ENCODE data around the gene PPP2R5C.
"Not testable (repeated sequence)": the region's sequence is repeated elsewhere in the genome, so short reads cannot be mapped to it uniquely, and the experiment has no call there.

Gene PPP2R5C

DNA sequence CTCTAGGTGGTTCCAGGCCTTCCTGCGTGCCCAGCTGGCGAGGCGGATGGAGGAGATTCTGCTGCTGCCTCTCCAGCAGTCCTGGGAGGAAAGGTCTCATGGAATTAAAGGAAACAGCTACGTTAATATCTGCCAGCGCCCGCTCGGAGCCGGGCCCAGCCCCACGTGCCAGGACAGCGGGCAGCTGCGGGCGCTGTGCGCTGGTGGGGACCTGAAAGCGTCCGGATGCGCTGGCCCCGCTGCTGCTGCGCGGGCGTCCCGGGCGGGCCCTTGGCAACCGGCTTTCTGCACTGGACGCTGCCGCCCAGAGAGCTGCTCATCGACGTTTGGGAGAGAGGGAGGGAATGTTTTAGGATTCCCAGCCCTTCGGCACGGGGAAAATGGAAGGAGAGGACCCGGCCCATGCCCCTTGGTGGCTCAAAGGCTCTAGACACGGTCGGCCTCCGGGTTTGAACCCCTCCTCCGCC, 194.2 kb downstream of the PPP2R5C start:
- DNase-seq, result no peak

DNA sequence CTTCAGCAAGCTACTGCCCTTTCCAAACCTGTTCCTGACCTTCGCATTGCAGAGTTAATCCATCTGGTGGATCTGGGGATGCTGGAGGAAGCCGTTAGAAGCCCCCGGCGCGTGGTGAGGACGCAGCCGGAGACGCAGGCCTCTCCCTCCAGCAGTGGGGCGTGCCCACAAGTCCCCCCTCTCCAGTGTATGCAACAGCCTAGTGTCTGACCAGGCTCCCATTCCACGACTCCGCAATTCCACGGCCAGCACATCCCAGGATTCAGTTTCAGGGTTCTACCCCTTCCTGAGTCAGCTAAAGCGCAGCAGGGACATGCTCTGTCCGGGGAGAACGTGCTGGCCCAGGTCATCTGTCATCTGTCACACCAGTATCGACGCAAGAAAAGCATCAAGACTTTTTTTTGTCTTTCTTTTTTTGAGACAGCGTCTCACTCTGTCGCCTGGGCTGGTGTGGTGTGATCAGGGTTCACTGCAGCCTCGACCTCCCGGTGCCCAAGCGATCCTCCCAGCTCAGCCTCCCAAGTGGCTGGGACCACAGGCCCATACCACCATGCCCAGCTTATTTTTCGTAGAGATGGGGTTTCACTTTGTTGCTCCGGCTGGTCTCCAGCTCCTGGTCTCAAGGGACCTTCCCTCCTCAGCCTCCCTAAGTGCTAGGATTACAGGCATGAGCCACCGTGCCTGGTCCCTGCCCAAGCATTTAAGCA, 194.8 kb downstream of the PPP2R5C start:
- DNase-seq, result no peak

DNA sequence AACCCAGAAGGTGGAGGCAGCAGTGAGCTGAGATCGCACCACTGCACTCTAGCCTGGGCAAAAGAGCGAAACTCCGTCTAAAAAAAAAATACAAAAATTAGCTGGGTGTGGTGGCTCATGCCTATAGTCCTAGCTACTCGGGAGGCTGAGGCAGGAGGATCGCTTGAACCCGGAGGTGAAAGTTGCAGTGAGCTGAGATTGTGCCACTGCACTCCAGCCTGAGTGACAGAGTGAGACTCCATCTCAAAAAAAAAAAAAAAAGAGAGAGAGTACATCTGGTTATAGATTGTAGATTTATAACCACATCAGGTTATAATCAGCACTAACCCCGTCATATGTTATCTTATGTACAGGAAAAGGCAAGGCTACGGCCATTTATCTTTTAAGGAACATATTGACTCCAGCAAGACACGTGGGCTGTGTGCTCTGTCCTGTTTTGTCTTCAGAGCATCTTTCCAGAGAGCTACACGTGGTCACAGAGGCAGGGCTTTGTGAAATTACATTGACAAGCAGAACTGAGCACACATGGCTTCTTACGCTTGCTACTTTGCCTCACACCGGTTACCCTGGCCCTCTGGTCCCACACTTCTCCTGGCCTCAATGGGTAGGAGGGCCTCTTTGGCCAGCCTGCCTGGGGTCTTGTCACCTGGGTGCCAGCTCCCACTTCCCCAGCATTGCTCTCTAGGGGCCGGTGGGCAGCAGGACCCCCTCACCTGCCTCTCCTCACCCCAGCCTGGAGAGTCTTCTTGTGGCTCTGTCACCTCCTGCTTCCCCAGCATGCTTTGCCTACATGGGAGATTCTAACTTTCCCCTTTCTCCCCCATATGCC, 196.1 kb downstream of the PPP2R5C start:
- DNase-seq, result no peak

DNA sequence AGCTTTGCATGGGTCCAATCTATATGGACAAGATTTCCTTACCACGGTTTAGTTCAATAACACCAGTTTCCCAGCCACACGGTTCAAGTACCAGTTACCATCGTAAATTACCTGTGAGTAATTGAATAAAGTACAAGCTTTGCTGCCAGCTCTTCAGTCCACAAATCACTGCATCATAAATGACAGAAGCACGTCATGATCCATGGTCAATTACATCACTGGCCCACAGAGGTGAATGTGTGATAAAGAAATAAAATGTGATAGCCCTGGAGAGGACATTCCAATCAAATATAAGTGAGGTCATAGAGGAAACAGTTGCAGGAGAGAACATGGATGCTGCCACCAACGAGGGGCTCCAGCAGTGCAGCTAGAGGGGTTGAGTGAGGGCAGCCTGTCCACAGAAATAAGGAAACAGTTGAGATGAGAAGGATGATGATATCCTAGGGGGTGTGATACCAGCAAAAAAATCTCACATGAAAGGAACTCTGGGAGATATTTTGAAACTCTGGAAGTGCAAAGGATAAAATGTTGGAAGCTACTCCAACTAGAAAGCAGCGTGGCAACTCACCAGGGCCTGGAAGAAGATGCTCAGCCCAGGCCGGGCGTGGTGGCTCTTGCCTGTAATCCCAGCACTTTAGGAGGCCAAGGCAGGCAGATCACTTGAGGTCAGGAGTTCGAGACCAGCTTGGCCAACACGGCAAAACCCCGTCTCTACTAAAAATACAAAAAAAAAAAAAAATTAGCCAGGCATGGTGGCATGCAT, 197.1 kb downstream of the PPP2R5C start:
- no peak for DNase-seq

DNA sequence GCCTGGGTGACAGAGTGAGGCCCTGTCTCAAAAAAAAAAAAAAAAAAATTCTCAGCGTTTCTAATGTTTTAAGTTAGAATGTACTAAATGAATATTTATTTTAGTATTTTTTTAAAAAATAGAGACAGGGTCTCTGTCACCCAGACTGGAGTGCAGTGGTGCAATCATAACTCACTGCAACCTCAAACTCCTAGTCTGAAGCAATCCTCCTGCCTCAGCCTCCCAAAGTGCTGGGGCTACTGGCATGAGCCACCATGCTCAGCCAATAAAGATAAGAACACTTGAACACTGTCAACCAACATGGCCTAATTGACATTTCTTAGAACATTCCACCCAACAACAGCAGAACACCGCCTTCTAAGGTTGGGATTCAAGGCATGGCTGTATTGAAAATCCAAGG, 197.8 kb downstream of the PPP2R5C start:
- peak in 2 of 3 donors; percentile 33 to 39 for DNase-seq

DNA sequence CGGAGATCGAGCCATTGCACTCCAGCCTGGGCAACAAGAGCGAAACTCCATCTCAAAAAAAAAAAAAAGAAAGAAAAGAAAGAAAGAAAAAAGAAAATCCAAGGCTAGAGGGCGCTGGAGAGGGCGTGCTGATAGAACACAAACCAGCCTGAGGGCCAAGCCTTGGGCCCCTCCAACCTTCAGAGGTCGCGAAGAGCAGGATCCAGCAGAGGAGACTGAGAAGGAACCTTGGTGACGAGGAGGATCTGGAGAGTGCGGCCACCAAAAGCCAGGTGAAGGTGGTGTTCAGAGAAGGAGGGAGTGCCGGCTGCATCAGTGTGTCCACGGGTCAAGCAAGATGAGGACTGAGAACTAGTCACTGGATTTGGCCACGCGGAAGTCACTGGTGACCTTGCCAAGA, 198.7 kb downstream of the PPP2R5C start:
- peak; percentile 50 to 67 (median 55) for DNase-seq

DNA sequence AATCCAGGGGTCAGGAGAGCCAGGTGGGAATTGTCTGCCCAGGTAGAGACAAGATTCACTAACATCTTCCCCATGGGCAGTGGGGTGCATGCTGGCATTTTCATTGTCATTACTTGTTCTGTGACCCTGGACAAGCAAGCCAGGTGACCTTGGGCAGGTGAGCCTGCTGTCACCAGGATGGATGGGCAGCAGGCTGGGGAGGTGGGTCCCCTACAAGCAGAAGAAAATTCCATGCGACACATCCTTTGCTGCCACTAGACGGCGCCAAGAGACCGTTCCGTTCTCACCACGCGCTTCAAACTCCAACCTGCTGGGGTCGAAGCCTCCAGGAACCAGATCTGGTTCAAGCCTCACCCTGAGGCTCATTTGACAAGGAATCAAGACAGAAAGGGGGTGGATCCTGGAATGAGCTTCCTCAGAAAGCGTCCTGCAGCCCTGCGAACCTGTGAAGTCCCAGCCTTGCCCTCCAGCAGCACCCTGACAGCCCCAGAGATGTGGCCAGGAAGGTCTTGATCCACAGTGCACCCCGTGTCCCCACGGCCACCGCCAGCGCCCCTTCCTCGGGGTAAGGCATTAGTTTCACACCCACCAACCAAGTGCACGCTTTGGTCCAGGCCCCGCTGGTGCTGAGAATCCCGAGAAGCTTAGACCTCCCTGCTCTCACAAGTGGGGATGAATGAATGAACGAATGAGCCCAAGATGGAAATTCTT, 199.7 kb downstream of the PPP2R5C start:
- peak; percentile 84 to 91 (median 88) for DNase-seq

DNA sequence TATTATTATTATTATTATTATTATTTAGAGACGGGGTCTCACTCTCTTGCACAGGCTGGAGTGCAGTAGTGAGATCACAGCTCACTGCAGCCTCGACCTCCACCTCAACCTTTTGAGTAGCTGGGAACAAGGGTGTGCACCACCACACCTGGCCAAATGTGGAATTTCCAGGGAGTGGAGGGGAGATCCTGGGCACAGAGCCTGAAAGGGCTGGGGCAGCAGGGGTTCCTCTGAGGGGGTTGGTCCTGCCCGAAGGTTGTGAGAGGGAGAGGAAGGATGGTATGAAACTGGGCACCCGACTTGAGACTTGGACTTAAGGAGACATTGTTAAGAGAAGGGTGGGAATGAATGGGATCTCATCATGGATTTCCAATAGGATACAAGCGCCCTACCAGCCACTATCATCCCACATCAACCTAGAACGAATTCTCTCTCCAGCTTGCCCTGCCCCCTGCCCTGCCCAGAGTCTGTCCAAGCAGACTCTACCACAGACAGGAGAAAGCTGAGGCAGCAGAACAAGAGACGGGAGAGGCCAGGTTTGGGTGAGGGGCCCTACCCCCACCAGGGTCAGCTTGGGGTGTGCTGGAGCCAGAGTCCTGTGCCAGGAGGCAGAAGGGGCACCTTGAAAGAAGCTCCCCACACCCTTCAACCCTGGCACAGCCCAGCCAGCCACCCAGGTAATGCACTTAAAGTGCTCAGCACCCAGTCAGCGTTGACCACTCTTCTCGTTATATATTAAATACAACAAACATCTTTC, 200.4 kb downstream of the PPP2R5C start:
- no peak for DNase-seq

DNA sequence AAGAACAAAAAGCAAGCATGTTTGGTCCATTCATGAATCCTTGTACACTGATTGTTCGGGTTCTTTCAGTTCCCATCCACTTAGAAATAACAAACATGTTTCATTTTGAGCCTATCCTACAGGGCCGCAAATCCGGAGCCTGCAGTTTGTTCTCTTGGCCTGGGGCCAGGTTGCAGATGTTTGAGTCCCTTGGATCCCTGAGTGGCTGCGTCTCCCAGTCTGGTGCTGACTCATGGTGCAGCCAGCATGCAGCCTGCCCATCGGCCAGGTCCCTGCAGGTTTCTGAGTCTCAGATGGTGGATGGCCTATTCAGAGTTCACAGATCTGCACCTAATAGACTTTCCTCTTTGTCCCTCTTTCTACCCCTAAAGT, 201.0 kb downstream of the PPP2R5C start:
- no peak for DNase-seq

DNA sequence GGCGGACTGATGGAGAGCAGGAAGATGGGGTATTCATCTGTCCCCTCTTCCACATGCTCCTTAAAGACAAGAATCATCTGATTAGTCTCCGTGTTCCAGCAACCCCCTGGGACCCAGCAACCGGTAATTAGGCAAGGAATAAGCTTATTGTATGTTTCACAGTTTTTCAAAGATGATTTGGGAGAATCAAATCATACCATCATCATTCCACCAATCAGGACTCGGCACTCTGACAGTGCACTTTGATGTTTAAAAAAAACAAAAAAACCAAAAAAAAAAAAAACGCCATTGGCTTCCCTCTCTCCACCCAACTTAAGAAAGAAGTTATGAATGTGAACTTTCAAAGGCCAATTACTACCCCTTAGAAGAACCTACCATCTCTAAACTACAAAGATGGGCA, 201.5 kb downstream of the PPP2R5C start:
- DNase-seq, result no peak

DNA sequence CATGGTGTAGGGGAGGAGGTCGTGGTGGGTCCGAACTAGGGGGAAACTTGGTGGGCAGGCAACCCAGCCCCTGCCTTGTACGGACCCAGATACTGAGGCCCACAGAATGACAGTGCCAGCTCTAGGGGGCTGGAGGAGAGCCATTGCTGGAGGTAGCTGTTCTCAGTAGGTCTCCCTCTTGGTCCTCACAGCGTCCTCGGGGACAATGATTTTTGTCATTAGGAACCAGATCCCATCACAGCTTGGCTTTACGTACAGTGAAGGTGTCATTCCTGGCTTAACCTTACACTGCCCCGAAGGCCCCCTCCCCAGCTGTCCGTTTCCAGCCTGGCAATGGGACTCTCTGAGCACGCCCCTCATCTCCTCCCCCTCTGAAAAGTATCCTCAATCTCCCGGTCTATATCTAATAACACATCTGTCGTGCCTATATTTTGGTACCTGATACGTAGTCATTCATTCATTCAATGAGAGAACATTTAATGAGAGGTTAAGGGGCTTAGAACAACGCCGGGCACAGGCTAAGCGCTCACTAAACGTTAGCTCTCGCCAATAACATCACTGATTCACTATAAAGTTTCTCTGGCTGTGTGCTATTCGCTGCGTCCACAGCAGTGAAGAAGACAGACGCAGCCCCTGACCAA, 202.3 kb downstream of the PPP2R5C start:
- DNase-seq, result no peak

DNA sequence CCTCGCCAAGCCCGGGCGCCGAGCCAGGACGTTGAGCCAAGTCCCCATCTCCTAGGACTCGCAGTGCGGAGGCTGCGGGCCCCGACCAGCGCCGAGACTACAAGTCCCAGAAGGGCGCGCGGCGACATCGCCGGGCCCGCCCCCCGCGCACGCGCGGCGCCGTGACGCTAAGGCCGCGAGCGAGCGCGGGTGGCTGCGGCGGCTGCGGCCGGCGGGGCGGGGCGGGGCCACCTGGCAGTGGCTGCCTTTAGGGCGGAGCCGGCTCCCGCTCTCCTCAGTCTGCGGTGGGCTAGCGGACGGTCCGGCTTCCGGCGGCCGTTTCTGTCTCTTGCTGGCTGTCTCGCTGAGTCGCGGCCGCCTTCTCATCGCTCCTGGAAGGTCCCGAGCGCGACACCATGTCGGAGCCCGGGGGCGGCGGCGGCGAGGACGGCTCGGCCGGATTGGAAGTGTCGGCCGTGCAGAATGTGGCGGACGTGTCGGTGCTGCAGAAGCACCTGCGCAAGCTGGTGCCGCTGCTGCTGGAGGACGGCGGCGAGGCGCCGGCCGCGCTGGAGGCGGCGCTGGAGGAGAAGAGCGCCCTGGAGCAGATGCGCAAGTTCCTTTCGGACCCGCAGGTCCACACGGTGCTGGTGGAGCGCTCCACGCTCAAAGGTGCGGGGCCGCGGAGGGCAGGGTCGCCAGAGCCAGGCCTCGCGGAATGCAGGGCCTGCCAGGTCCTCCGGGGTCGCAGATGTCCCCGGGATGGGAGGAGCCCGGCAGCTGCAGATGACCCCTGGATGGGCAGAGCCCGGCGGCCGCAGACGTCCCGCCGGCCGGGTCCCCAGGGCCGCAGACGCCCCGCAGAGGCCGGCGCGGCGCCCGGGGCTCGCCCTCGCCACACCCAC, 203.0 kb downstream of the PPP2R5C start, which contains the start of gene DYNC1H1:
DYNC1H1 (plus strand) TSS at position 277 of the 884 bp plus-strand sequence; CDS start at position 396, 119 bp downstream.
- DNase-seq, result peak; percentile 94 to 99 (median 98)

DNA sequence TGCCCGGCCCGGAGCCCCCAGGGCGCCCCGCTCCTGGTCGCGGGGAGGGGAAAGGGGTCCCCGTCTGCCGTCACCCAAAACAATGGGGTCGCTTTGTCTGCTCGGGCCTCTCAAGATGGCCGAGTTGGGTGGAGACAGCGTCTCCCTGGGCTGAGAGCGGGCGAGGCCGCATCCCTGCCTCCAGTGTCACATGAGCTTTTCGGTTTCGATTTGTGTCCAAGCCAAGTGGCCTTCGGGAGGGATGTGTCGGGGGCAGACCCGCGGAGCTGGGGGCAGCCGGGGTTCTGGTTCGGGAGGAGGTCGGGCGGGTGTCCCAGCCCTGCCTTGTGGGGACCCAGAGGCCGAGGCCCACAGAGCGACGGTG, 203.7 kb downstream of the PPP2R5C start:
- peak; percentile 87 to 91 (median 88) for DNase-seq

DNA sequence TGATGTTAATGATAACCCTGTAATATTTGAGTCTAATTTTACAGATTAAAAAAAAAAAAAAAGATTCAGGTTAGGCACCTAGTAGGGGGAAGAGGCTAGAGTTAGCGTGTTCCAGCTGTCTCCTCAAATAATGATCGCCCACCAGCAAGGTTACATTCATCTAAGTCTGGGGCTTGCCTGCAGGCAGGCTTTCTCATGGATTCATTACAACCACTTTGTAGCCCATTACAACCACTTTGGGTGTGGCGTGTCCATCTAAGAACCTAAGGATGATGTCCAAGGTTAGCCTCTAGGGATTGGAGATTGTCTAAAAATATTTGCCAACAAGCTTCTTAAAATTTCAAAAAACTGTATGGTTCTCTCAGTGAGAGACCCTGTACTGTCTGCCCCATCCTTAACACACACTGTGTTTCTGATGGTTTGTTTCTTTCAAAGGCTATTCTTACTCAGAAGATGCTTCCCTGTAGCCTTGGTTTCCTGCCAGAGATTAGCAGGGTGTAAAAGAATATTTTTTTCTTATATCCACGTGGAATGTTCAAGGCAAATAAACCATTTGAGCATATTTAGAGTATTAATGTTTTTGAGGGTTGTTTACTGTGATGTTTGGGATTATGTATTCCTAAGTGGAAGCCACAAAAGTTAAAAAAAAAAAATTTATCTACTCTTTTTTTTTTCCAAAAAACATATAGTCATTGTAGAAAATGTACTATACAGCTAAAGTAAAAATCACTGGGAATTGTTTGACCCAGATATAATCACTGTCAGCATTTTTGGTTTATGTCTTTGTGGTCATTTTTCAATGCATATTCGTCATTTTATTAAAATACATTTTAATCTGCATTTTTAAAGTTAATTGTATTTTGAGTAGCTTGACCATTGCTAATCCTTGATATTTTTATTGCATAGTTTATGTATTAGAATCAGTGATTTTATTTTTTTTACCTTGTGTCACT, 204.5 kb downstream of the PPP2R5C start:
- no peak for DNase-seq

DNA sequence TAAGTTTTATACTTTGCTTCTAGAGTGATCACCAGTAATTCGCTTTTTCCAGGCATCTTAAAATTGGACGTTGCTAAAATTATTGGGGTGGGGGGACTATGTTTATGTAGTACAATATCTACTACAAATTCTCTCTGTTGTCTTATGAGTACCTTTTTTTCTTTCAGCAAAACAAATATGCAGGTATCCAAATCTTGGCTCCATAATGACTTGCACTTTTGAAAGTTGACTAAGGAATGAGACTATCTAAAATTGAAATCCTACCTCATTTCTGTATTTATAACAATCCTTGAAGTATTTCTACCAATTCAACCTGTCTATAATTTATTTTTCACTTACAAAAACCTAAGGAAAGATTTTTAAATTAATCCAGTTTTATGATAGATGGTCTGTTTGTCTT, 205.2 kb downstream of the PPP2R5C start:
- no peak for DNase-seq

DNA sequence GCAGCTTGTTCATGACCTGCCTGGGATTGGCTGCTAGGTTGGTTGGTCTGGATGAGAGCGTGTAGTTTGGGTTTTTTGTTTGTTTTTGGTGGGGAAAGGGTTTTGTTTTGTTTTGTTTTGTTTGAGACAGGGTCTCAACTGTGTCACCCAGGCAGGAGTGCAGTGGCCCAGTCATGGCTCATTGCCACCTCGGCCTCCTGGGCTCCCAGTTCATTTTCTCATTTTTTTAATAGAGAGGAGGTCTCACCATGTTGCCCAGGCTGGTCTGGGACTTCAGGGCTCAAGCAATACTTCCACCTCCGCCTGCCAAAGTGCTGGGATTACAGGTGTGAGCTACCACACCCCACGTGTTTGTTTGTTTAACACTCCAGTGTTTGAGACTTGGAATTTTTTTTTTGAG, 206.7 kb downstream of the PPP2R5C start:
- DNase-seq, result no peak

DNA sequence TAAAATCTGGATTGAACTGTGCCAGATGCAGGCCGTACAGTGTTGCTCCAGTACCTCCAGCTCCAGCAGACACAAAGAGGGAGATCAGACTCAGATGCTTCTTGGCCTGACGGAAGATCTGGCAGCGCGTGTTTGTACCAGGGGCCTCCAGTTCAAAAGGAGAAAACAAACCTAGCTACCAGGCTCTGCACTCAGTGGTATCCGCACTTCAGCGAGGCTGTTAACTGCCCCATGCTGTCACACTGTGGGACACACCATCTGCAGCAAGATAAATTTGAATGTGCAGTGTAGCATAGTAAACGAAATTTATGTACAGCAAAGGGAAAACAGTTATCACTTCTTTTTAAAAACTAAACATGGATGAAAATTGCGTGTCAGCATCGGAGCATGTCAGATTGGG, 208.0 kb downstream of the PPP2R5C start:
- DNase-seq, result no peak

DNA sequence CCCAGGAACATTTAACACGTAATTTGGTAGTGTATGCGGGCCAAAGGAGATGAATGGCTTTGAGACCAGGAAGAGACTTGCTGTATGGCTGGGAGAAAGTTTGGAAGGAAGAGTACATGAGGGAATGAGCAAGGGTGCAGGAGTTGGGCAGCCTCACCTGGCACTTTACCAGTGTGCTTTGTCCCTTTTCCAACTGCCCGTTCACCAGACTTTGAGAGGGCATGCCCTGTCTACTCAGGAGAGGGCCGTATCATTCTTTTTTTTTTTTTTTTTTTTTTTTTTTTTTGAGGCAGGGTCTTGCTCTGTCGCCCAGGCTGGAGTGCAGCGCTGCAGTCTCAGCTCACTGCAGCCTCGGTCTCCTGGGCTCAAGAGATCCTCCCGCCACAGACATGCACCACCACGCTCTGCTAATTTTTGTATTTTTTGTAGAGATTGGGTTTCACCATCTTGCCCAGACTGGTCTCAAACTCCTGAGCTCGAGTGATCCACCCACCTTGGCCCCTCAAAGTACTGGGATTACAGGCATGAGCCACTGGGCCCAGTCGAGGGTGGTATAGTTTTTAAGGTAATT, 209.4 kb downstream of the PPP2R5C start:
- no peak for DNase-seq

DNA sequence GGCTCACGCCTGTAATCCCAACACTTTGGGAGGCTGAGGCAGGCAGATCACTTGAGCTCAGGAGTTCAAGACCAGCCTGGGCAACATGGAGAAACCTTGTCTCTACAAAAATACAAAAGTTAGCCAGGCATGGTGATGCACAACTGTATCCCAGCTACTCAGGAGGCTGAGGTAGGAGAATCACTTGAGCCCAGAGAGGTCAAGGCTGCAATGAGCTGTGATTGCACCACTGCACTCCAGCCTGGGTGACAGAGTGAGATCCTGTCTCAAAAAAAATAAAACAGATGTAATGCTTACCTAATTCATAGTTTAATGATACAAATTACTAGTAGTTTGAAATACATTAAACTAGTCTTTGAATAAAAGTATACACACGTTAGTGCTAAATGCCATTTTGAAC, 209.9 kb downstream of the PPP2R5C start:
- not testable (repeated sequence) for DNase-seq
